ENCODE results near the gene RNF31.

GRCh38 chr14:24147761-24148428 is 597 bp downstream of the RNF31 start:
- no peak for TF ChIP-seq POLR2A (IDR thresholded peaks at IDR 0.05)
- no peak for TF ChIP-seq CTCF (IDR thresholded peaks at IDR 0.05)
- TF ChIP-seq EP300 (IDR thresholded peaks at IDR 0.05) = no peak

Data from ovary (tissue), 3 donors.